Mesothelial cell of epicardium (in vitro differentiated cells): Measurements from ENCODE around the gene XYLT1. TPM values are rescaled to one million over a fixed set of nuclear protein-coding genes. Genes with fewer than 3 reads are reported as not detected.

Experiments
- DNase-seq, 2 experiments: peaks; one replicate each; pipeline ENCODE4 v3.0.0; 2021; ENCODE audit warnings: low spot score in 2 of 2; ENCODE audit not compliant: unreplicated experiment in 2 of 2
- H3K27ac Mint-ChIP-seq: 2 replicates; pipeline ENCODE4 v1.8.0; 2021; ENCODE audit warnings: mixed read lengths
- H3K27me3 Mint-ChIP-seq: 2 replicates; pipeline ENCODE4 v1.8.0; 2021; ENCODE audit warnings: low read depth, mixed read lengths
- H3K36me3 Mint-ChIP-seq: 2 replicates; pipeline ENCODE4 v1.8.0; 2021; ENCODE audit warnings: mixed read lengths
- H3K4me1 Mint-ChIP-seq: 2 replicates; pipeline ENCODE4 v1.8.0; 2021; ENCODE audit warnings: mixed read lengths
- H3K4me3 Mint-ChIP-seq: 2 replicates; pipeline ENCODE4 v1.8.0; 2021; ENCODE audit warnings: mild to moderate bottlenecking, moderate library complexity, mixed read lengths
- H3K9me3 Mint-ChIP-seq: 2 replicates; pipeline ENCODE4 v1.8.0; 2021; ENCODE audit warnings: mixed read lengths
- total RNA-seq: library from RNA; stranded (reverse); gene quantifications from 3 replicates; pipeline ENCODE4 v1.2.1, GENCODE V29; 2021
- TF ChIP-seq, protein P1 (sequence below): fragments of 200-600 bp; sonication (generic); IDR thresholded peaks from one replicate; pipeline ENCODE4 v1.5.0; 2021; ENCODE audit warnings: antibody characterized with exemption; ENCODE audit not compliant: unreplicated experiment

XYLT1 gene
- total RNA-seq, 1 donor from 2014 or later = 15.2 TPM

DNA sequence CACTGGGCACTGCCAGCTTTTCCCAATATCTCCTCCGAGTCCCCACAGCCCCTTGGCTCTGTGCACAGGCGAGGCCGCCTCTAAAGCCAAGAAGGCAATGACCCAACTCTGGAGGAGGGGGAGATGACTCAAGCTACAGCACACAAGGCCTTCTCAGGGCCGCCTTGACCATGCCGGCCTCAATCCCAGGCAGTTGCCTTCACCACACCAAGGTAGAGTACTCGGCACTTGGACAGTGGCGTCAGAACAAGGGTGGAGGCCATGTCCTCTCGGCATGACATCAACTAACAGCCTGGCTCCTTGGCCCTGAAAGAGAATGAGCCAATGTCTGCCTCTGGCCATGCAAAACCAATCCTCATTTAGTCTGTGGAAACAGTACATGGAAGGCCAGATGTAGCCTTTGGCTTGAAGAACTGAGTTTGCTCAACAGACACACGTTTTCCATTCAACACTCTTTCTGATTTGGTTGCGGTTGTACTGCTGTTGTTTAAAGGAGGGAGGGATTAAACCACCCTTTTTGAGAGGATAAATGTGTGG lies 139.6 kb downstream of the XYLT1 start:
- H3K27ac Mint-ChIP-seq = no peak overlapping the region
- H3K36me3 Mint-ChIP-seq = no peaks in the 10 kb centered on the region
- no peaks in the 10 kb centered on the region for H3K27me3 Mint-ChIP-seq
- no peaks in the 10 kb centered on the region for H3K4me1 Mint-ChIP-seq
- no peaks in the 10 kb centered on the region for H3K9me3 Mint-ChIP-seq
- no peak for DNase-seq
- TF ChIP-seq, protein P1, sequence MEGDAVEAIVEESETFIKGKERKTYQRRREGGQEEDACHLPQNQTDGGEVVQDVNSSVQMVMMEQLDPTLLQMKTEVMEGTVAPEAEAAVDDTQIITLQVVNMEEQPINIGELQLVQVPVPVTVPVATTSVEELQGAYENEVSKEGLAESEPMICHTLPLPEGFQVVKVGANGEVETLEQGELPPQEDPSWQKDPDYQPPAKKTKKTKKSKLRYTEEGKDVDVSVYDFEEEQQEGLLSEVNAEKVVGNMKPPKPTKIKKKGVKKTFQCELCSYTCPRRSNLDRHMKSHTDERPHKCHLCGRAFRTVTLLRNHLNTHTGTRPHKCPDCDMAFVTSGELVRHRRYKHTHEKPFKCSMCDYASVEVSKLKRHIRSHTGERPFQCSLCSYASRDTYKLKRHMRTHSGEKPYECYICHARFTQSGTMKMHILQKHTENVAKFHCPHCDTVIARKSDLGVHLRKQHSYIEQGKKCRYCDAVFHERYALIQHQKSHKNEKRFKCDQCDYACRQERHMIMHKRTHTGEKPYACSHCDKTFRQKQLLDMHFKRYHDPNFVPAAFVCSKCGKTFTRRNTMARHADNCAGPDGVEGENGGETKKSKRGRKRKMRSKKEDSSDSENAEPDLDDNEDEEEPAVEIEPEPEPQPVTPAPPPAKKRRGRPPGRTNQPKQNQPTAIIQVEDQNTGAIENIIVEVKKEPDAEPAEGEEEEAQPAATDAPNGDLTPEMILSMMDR = no peak
- H3K4me3 Mint-ChIP-seq = no peak overlapping the region

DNA sequence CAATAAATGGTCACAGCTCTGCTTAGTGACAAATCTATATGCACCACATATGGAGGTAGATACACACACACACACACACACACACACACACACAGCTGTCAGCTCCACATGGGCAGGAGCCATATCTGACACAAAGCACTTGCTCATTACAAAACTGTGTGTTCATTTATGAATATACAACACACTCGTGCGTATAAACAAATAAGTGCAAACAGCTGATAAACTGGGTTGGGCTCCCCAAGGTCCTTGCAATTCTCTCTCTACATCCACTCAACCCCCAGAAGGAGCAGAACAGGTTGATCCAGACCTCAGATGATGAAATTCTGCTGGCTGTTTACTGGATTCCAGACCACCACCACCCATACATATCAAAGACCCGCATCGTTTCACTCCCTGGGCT lies 140.7 kb downstream of the XYLT1 start:
- no peak for DNase-seq
- Mint-ChIP-seq H3K4me1 (no peaks in the 10 kb centered on the region), H3K4me3 (no peak overlapping the region), H3K27me3 (no peaks in the 10 kb centered on the region), H3K9me3 (no peaks in the 10 kb centered on the region), H3K36me3 (no peaks in the 10 kb centered on the region), H3K27ac (no peak overlapping the region)
- TF ChIP-seq, protein P1 = no peak

DNA sequence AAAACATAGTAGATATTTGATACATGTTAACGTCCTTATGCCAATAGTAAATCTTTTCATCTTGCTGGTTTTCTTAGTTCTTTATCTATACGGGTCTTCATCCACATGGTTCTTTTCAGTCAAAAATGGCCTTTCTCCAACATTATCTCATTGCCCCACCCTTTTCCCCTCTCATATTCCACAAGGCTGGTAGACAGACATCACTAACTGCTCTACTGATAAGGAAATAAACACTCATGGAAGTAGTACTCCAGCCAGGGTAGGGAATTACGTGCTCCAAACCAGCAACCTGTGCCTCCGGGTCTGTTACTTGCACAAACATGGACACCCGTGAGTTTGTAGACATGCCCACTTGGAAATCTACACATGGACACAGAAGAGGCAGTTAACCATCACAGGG lies 141.4 kb downstream of the XYLT1 start:
- no peaks in the 10 kb centered on the region for H3K9me3 Mint-ChIP-seq
- TF ChIP-seq, protein P1 = no peak
- H3K4me3 Mint-ChIP-seq = no peak overlapping the region
- H3K27ac Mint-ChIP-seq = no peak overlapping the region
- no peaks in the 10 kb centered on the region for H3K36me3 Mint-ChIP-seq
- no peak for DNase-seq
- H3K4me1 Mint-ChIP-seq = no peaks in the 10 kb centered on the region
- H3K27me3 Mint-ChIP-seq = no peaks in the 10 kb centered on the region

DNA sequence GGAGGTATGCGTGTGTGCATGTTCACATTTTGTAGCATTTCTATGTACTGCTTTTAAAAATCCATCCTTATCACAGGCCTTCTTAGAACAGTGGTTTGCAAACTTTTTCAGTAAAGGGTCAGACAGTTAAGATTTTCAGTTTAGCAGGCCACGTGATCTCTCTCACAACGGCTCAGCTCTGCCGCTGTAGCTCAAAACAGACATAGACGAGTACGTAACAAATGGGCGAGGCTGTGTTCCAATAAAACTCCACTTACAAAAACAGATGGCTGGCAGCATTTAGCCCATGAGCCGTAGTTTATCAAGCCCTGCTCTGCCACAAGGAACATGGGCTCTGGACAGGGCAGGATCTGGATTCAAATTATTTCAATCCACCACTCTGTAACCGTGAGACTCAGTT lies 141.8 kb downstream of the XYLT1 start:
- Mint-ChIP-seq H3K27me3 (no peaks in the 10 kb centered on the region), H3K27ac (no peak overlapping the region), H3K9me3 (no peaks in the 10 kb centered on the region), H3K4me1 (no peaks in the 10 kb centered on the region), H3K4me3 (no peak overlapping the region), H3K36me3 (no peaks in the 10 kb centered on the region)
- DNase-seq = no peak
- TF ChIP-seq, protein P1 = no peak

DNA sequence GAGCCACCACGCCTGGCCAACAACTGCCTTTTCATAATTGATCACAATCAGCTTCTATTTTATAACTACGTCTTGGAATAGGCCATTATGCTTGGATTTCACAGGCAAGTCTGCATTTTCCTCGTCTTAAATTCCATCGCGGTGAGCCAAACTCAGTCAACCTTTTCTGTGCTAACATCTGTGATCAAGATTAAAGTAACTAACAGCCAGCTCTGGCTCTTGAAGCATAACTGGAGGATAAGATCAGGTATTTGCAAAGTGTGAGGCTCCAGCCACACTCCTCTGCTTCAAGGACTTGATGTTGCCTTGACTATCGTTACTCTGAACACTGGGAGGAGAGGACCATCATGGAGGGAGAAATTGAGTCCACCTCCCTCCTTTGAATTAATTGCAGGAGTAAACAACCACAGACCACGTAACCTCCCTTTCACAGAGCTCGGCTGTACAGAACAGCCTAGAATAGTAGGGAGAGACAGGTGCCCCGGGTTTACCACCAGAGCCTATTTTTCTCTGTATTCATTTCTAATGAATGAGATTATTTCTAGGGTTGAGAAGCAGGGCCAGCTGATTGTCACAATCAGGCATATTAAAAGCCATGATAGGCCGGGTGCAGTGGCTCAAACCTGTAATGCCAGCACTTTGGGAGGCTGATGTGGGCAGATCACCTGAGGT lies 143.0 kb downstream of the XYLT1 start:
- Mint-ChIP-seq H3K27ac (no peak overlapping the region), H3K36me3 (no peaks in the 10 kb centered on the region), H3K4me3 (no peak overlapping the region), H3K9me3 (no peaks in the 10 kb centered on the region), H3K4me1 (no peaks in the 10 kb centered on the region), H3K27me3 (no peaks in the 10 kb centered on the region)
- DNase-seq = no peak
- TF ChIP-seq, protein P1 = no peak
